DLD1 (cell line): ENCODE measurements around the gene STX8.

Experiments
- in situ Hi-C: cut with HindIII; loops from 2 replicates; pipeline ENCODE4 v1.10.0; 2017; ENCODE audit warnings: low sequenced_read_pairs

The STX8 gene

GRCh38 chr17:9231449-9232154, 344.0 kb downstream of the STX8 start:
- in situ Hi-C loops, result no loop called here

- in situ Hi-C loops, result no loop called here
Observed at GRCh38 chr17:9230861-9231260, 344.8 kb downstream of the STX8 start.

GRCh38 chr17:9230346-9230745, 345.3 kb downstream of the STX8 start:
- in situ Hi-C loops, result no loop called here

DNA sequence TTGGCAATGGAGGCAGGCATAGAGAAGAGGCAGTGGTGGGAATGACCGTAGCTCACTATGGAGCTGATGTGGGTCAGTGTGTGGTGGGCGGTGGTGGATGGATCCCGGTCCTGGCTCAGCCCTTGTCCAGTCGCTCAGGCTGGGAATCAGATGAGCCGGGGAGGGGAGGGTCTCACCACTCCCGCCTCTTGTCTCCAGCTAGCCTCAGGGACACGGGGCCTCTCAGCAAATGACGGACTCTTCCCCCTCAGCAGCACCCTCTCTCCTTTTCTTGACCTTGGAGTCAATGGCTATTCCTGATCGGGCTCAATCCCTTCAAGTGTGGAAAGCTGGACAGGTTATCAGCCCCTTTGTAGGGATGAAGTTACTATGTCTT, 345.8 kb downstream of the STX8 start:
- in situ Hi-C loops, result no loop called here

DNA sequence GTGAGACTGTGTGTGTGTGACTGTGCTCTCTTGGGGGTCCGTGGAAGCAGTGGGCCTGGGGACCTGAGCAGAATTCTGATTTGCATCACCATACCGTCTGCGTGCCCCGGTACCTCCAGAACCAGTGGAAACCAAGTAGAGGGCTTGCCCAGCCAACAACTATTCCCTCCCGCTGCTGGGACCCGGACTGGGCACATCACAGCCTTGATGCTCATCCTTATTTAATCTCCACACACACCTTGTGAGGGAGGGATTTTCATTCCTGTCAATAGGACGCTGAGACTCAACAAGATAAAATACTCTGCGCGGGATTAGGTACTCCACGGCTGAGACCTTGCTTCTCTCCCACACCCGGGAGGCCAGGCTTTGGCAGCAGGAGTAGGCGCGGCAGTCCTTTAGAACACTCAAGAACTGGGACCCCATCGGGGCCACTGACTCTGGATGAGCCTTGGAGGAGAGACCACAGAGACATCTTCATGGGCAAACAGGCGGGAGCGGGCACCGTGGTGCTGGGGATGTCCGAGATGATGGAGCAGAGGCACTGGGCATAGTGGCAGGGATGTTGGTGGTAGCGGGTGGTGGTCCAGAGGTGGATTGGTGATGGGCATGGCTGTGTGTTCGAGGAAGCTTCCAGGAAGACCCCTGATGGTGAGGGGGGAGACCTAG, 346.3 kb downstream of the STX8 start:
- in situ Hi-C loops, result no loop called here

DNA sequence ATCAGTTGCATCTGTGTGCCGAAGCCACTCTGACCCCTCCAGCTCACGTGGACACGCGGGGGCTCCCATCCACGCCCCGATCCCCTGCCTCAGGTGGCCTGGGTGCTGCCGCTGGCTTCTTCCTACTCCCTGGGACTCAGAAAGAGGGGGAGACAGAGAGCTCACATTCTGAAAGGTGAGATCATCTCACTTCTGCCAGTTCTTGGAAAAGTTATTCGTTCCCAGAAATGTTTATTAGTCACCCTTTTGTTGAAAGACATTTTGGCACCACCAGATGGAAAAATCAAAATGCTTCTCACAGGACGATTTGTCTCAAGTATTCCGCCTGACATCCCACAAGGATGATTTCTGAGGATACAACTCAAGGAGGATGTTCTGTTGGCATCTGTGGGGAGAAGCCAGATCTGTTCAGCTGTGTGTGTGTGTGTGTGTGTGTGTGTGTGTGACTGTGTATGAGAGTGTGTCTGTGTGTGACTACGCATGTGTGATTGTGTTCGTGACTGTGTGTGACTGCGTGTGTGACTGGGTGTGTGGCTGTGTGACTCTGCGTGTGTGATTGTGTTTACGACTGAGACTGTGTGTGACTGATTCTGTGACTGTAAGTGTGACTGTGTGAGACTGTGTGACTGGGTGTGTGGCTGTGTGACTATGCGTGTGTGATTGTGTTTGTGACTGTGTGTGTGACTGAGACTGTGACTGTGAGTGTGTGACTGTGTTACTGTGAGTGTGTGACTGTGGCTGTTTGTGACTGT, 347.0 kb downstream of the STX8 start:
- in situ Hi-C loops, result no loop called here

DNA sequence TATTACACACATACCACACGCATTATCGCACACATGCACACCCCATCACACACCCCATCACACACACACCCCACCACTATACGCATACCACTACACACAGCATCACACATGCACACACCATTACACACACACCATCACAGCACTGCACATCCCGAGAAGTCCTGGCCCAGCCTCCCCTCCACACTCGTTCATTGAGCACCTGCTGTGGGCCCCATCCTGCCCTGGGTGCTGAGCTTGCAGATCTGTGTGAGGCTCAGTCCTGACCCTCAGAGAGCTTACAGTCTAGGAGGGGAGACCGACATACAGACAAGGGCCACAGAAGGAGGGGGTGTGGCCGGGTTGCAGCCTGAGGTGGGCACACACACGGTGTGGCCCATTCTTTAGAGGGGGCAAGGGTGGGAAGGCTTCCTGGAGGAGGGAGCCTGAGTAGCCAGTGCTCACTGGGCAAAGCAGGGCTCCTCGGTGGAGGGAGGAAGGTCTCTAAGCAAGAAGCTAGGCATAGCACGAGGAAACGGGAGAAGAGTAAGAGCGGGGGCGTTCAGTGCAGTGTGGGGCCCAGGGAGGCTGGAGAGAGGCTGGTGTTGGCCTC, 347.7 kb downstream of the STX8 start:
- in situ Hi-C loops, result no loop called here

DNA sequence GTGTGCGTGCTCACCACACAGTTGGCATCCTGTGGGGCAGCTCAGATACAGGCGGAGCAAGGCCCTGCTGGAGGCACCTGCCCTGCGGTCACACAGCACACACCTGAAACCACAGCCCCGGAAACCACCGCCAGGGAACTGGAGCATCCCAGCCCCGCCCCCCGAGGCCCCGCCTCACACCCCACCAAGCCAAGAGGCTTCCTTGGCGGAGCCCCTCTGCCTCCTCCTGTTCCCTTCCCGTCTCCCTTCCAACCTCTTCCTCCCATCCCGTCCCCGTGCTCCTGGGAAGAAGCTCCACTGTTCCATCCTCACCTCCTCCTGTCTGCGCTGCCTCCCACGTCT, 348.9 kb downstream of the STX8 start:
- in situ Hi-C loops, result no loop called here

GRCh38 chr17:9226130-9226793, 349.4 kb downstream of the STX8 start:
- in situ Hi-C loops, result no loop called here

GRCh38 chr17:9225305-9226101, 350.1 kb downstream of the STX8 start:
- in situ Hi-C loops, result no loop called here

DNA sequence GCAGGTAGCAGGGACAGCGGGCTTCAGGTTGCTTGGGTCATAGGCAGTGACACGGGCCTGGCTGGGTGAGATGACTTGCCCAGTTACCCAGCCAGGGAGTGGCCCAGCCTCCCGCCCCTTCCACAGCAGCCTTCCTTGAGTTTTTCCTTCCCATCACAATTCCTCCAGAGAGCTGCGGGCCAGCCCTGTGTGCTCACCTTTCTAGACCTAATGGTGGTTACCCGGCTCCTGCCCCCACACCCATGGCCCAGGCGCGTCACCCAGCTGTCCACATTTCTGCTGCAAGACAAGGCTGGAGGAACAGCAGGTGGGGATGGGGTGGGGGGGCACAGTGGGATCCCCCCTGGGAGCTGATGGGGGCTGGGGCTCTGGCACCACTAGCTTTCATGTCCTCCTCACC, 351.1 kb downstream of the STX8 start:
- in situ Hi-C loops, result no loop called here

- in situ Hi-C loops, result no loop called here
Observed at GRCh38 chr17:9223531-9223930, 352.1 kb downstream of the STX8 start.

- in situ Hi-C loops, result no loop called here
Observed at GRCh38 chr17:9221922-9222180, 353.8 kb downstream of the STX8 start.

DNA sequence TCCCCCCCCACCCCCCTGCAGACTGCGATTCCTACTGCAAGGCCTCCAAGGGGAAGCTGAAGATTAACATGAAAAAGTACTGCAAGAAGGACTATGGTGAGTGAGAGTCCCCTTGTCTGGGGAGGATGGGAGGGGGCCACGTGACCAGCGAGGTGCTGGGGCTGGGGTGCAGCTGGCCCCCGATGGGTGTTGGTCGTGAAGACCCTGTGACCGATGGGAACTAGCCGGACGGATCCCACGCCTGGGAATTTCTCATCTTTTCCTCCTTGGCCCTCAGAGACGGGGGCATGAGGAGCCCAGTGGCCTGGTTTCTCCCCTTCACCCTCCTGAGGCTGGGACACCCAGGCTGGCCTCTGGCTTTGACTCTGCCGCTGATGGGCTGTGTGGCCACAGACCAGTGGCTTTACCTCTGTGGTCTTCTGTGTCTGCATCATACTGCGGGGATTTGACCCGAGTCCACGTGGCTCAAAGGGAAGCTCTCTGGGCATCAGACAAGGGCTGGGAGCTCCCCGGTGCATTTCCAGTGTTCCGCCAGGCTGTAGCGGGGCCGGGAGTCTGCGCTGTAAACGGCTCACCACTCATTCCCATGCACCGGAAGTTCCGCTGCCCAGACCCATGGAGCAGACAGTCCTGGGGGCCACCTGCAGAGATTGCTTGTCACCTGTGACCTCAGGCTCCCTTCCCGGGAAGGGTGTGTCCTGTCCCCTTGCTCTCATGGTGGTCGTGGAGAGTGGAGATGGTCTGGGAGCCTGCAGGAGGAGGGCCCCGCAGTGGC, 354.3 kb downstream of the STX8 start:
- in situ Hi-C loops, result no loop called here

DNA sequence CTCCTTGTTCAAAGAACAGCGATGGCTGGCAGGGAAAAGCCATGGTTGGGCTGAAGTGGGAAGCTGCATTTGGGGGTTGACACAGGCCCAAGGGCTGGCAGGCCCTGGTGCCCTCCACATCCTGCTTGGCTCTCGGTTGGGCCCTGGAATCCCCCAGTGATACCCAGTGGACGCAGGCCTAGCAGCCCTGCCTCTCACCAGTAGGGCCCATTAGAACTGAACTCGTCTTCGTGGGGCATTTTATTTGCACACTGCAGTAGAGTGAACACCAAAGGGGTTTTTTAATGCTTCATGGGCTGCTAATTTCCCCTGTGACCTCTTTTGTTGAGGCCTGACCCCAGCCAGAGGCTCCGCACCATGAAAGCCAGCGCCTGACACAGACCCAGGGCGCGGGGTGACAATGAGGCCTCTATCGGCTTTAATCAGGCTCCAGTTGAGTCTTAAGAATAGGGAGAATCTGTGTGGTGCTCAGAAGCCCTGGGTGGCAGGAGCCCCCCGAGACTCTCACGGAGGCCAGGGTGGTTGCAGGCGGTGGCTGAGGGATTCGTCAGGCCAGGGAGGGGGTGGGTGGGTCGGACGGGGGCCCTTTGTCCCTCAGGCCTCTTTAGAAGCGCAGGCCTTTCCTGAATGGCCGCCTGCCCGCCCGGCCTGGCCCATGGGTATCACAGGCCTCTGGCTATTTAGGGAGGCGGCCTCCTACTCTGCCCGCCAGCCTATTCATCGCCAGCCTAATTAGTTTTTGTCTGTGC, 355.0 kb downstream of the STX8 start:
- in situ Hi-C loops, result no loop called here

DNA sequence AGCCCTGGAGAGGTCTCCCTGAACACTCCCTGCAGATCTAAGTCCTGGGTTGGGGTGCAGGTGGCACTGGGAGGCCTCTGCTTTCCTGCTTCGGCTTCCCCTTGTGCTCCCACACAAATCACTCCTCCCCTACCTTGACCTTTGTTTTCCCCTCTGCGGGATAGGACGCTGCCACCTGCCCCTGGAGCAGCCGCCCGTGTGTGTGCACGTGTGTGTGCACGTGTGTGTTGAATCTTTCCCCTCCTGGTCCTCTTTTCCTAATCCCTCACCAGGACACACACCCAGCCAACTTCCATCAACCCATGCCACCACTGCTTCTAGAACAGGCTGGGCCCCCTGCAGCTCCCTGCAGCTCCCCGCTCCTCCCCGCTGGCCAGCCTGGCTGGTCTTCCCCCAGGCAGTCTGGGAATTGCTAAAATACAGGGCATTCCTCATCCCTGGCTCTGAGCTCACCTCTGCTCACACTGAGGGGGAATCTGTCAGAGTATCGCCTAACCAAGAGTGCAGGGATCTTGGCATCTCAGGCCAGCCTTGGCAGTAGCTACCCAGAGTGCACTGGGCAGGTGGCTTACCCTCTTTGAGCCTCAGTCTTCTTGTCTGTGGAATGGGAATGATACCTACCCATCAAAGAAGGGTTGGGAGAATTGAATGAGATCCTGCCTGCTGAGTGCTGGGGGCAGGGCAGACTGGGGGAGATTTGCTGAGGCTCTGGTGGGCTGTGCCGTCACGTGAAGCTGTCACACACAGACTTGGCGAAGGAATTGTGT, 355.8 kb downstream of the STX8 start:
- in situ Hi-C loops, result no loop called here

GRCh38 chr17:9218911-9219310, 356.7 kb downstream of the STX8 start:
- in situ Hi-C loops, result no loop called here

DNA sequence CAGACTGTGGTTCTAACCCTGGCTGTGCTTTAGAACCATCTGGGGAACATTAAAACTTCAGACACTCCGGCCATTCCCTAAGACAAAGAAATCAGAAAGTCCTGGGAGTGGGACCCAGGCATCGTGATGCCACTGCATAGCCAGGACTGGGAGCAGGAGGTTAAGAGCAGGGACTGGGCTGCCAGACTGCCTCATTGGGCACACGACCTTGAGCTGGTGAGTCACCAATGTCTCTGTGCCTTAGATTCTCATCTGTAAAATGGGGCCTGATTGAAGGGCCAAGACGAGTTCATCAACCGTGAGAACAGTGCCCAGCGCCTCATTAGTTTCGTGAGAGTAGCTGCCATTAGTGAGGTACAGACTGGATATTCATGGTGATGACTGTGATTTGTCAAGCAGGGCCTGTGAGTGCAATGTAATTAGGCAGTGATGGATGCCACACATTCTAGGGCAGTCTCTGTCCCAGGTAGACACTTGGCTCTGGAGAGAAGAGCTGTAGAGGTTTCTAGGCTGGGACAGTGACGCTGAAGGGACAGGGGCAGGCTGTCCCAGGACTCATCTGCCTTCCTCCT, 357.5 kb downstream of the STX8 start:
- in situ Hi-C loops, result no loop called here
